Panc1 (cell line): ENCODE results near the gene PKNOX2. TPM values are rescaled to one million over a fixed set of nuclear protein-coding genes. Genes with fewer than 3 reads are reported as not detected.

Experiments
- ATAC-seq: fragments of 200-7000 bp; cut with Tn5 transposase; 2 replicates; pipeline ENCODE4 v1.9.1; 2020; ENCODE audit warnings: mild to moderate bottlenecking, moderate library complexity
- BruUV-seq: library from RNA; stranded (reverse); fragments of 400-500 nt; replicated peaks from 2 replicates; lab custom pipeline; 2021; lab: Mats Ljungman, UMichigan
- CTCF ChIA-PET: fragments of 300-600 bp; sonication (Branson Sonifier 250); formaldehyde crosslinking; loops from one replicate; lab custom pipeline; 2022; ENCODE audit warnings: antibody characterized with exemption; lab: Charles Lee
- POLR2A ChIA-PET: fragments of 300-600 bp; sonication (Branson Sonifier 250); formaldehyde crosslinking; loops from one replicate; lab custom pipeline; 2022; ENCODE audit warnings: antibody characterized with exemption; lab: Charles Lee
- DNase-seq: peaks from one replicate; pipeline ENCODE4 v3.0.0-alpha.2; 2010; ENCODE audit warnings: low read depth, low spot score
- H3K27ac ChIP-seq: 2 replicates; pipeline ENCODE4 v1.5.1; 2011; ENCODE audit warnings: mild to moderate bottlenecking, low read length, inconsistent platforms
- H3K27me3 ChIP-seq: fragments of 200-500 bp; sonication (Bioruptor generic); 2 replicates; pipeline ENCODE4 v1.6.0; 2014; ENCODE audit warnings: low read length, inconsistent platforms; ENCODE audit not compliant: control insufficient read depth, insufficient read depth
- H3K36me3 ChIP-seq: fragments of 200-500 bp; sonication (Bioruptor generic); 2 replicates; pipeline ENCODE4 v1.5.1; 2014; ENCODE audit warnings: inconsistent platforms, mild to moderate bottlenecking, low read length, moderate library complexity; ENCODE audit not compliant: control insufficient read depth, insufficient read depth
- H3K4me1 ChIP-seq: 2 replicates; pipeline ENCODE4 v1.5.1; 2011; ENCODE audit warnings: inconsistent platforms, mild to moderate bottlenecking, low read length, moderate library complexity; ENCODE audit not compliant: control insufficient read depth, insufficient read depth
- H3K4me3 ChIP-seq, 2 experiments: 2 replicates each; pipeline ENCODE4 v1.5.1; 2011 to 2012; ENCODE audit warnings: low read depth in 2 of 2, low read length in 2 of 2, mild to moderate bottlenecking in 2 of 2, inconsistent platforms in 1 of 2, moderate library complexity in 1 of 2
- H3K9me3 ChIP-seq: fragments of 200-500 bp; sonication (Bioruptor generic); 2 replicates; pipeline ENCODE4 v1.5.1; 2014; ENCODE audit warnings: low read depth, mild to moderate bottlenecking, inconsistent platforms, low read length, moderate library complexity; ENCODE audit not compliant: control insufficient read depth, insufficient read depth
- CTCF ChIP-seq: fragments of 450-650 bp; IDR thresholded peaks from 2 replicates; pipeline ENCODE4 v1.5.1; 2017; ENCODE audit warnings: mild to moderate bottlenecking
- POLR2AphosphoS5 ChIP-seq: IDR thresholded peaks from 2 replicates; pipeline ENCODE4 v1.6.1; 2012; ENCODE audit warnings: mild to moderate bottlenecking, low read depth, low read length, moderate library complexity
- REST ChIP-seq, 2 experiments: IDR thresholded peaks; 2 replicates each; pipeline ENCODE4 v1.6.1; 2011 to 2012; ENCODE audit warnings: low read depth in 2 of 2, control low read depth in 1 of 2, low read length in 1 of 2, mild to moderate bottlenecking in 1 of 2, moderate library complexity in 1 of 2; ENCODE audit not compliant: insufficient read depth in 1 of 2
- SIN3A ChIP-seq: IDR thresholded peaks from 2 replicates; pipeline ENCODE4 v1.6.1; 2012; ENCODE audit warnings: low read depth, mild to moderate bottlenecking, low read length, moderate library complexity, borderline replicate concordance; ENCODE audit not compliant: insufficient read depth
- TCF7L2 ChIP-seq: IDR thresholded peaks from 2 replicates; pipeline ENCODE4 v1.6.1; 2011; ENCODE audit warnings: mild to moderate bottlenecking, low read depth, low read length, inconsistent platforms
- in situ Hi-C: cut with HindIII; loops from 2 replicates; pipeline ENCODE4 v1.10.0; 2016; ENCODE audit warnings: low sequenced_read_pairs, low pct_unique_long_range_greater_than_20kb
- intact Hi-C: fragments of 100-400 bp; cut with micrococcal nuclease; formaldehyde crosslinking; loops from one replicate; pipeline ENCODE4 v1.10.0; 2022; ENCODE audit not compliant: unreplicated experiment
- total RNA-seq: library from RNA; stranded (reverse); gene quantifications from one replicate; pipeline ENCODE4 v1.2.1, GENCODE V29; 2021; ENCODE audit not compliant: unreplicated experiment

The PKNOX2 gene
- total RNA-seq, 1 experiment from 2014 or later = not detected

GRCh38 chr11:125303694-125304093 is 139.1 kb downstream of the PKNOX2 start:
- Histone ChIP-seq H3K27ac (no peak overlapping the region), H3K36me3 (no peaks in the 10 kb centered on the region), H3K4me1 (peaks cover 22% of the 10 kb centered on the region), H3K27me3 (peaks cover 6% of the 10 kb centered on the region; the same call in 1 of the 2 replicates), H3K9me3 (no peaks in the 10 kb centered on the region), H3K4me3 (no peak overlapping the region)
- in situ Hi-C loops (no loop called here), intact Hi-C loops (no loop called here)
- BruUV-seq = no TSS peak
- ChIA-PET CTCF (no interaction called here), POLR2A (no interaction called here)
- ATAC-seq (no peak), DNase-seq (no peak)
- no peak for TF ChIP-seq TCF7L2

GRCh38 chr11:125304136-125304535 is 139.6 kb downstream of the PKNOX2 start:
- in situ Hi-C loops = no loop called here
- H3K36me3 ChIP-seq = no peaks in the 10 kb centered on the region
- intact Hi-C loops = no loop called here
- no peak overlapping the region for H3K27ac ChIP-seq
- H3K9me3 ChIP-seq = no peaks in the 10 kb centered on the region
- H3K4me3 ChIP-seq = no peak overlapping the region
- ATAC-seq = no peak
- H3K27me3 ChIP-seq = peaks cover 10% of the 10 kb centered on the region
- POLR2A ChIA-PET = no interaction called here
- DNase-seq = no peak
- peaks cover 22% of the 10 kb centered on the region for H3K4me1 ChIP-seq
- TF ChIP-seq REST (IDR thresholded peaks at IDR 0.05; ENCODE audit: insufficient read depth in 1 of 2, low read depth in 2 of 2, low read length in 1 of 2) = no peak
- no peak for TF ChIP-seq TCF7L2
- no peak for TF ChIP-seq CTCF
- no peak for TF ChIP-seq POLR2AphosphoS5
- no peak for TF ChIP-seq SIN3A
- CTCF ChIA-PET = no interaction called here
- BruUV-seq = no TSS peak

- no peaks in the 10 kb centered on the region for H3K36me3 ChIP-seq
- no peak for TF ChIP-seq POLR2AphosphoS5
- TF ChIP-seq REST (IDR thresholded peaks at IDR 0.05; ENCODE audit: insufficient read depth in 1 of 2, low read depth in 2 of 2, low read length in 1 of 2) = no peak
- no peak for TF ChIP-seq TCF7L2
- no peak for TF ChIP-seq CTCF
- no peak for TF ChIP-seq SIN3A
- ChIA-PET POLR2A (no interaction called here), CTCF (no interaction called here)
- DNase-seq = no peak
- no peak for ATAC-seq
- peaks cover 22% of the 10 kb centered on the region for H3K4me1 ChIP-seq
- H3K9me3 ChIP-seq = no peaks in the 10 kb centered on the region
- intact Hi-C loops (no loop called here), in situ Hi-C loops (no loop called here)
- no peak overlapping the region for H3K4me3 ChIP-seq
- BruUV-seq = no TSS peak
- peaks cover 8% of the 10 kb centered on the region for H3K27me3 ChIP-seq
- no peak overlapping the region for H3K27ac ChIP-seq
Observed at GRCh38 chr11:125304876-125305275, 140.3 kb downstream of the PKNOX2 start.
